H1 (cell line): Measurements from ENCODE around the gene ESR1.

Experiments
- CTCF ChIP-seq, 3 experiments: IDR thresholded peaks; 1 replicate in 2 of 3; 2 replicates in 1 of 3; pipeline versions ENCODE4 v1.5.1 to v1.6.1; 2011; ENCODE audit warnings: low read length in 3 of 3, mild to moderate bottlenecking in 3 of 3, inconsistent platforms in 2 of 3, low read depth in 1 of 3, moderate library complexity in 1 of 3; ENCODE audit not compliant: insufficient read depth in 1 of 3; ENCODE audit errors: control extremely low read depth in 1 of 3
- EP300 ChIP-seq, 2 experiments: IDR thresholded peaks; 1 replicate in 1 of 2; 2 replicates in 1 of 2; pipeline ENCODE4 v1.6.1; 2011 to 2012; ENCODE audit warnings: low read depth in 2 of 2, low read length in 2 of 2, mild to moderate bottlenecking in 2 of 2, borderline replicate concordance in 1 of 2, inconsistent platforms in 1 of 2, moderate library complexity in 1 of 2
- GTF2F1 ChIP-seq: IDR thresholded peaks from 2 replicates; pipeline ENCODE4 v1.6.1; 2012; ENCODE audit warnings: low read depth, low read length, improper control_type of control experiment, borderline replicate concordance
- JUN ChIP-seq: IDR thresholded peaks from 2 replicates; pipeline ENCODE4 v1.6.1; 2011; ENCODE audit warnings: low read depth, mild to moderate bottlenecking, improper control_type of control experiment, low read length
- PHF8 ChIP-seq: fragments of 200-600 bp; sonication (generic); conservative IDR thresholded peaks from 2 replicates; pipeline ENCODE4 v1.7.1; 2012; ENCODE audit warnings: low read depth, mild to moderate bottlenecking, inconsistent platforms, low read length, moderate library complexity
- POLR2A ChIP-seq, 2 experiments: IDR thresholded peaks; 1 replicate in 1 of 2; 2 replicates in 1 of 2; pipeline ENCODE4 v1.6.1; 2011; ENCODE audit warnings: low read depth in 2 of 2, low read length in 2 of 2, mild to moderate bottlenecking in 2 of 2; ENCODE audit errors: control extremely low read depth in 1 of 2
- RAD21 ChIP-seq, 2 experiments: IDR thresholded peaks in 1 of 2; conservative IDR thresholded peaks in 1 of 2; 2 replicates each; pipeline ENCODE4 v1.6.1; 2011; ENCODE audit warnings: low read depth in 2 of 2, low read length in 2 of 2, improper control_type of control experiment in 1 of 2, inconsistent platforms in 1 of 2, mild to moderate bottlenecking in 1 of 2, moderate library complexity in 1 of 2
- USF2 ChIP-seq: IDR thresholded peaks from 2 replicates; pipeline ENCODE4 v1.6.1; 2011; ENCODE audit warnings: low read length, improper control_type of control experiment

- TF ChIP-seq POLR2A (IDR thresholded peaks at IDR 0.05; ENCODE audit: control extremely low read depth in 1 of 2, low read depth in 2 of 2, low read length in 2 of 2) (no peak), PHF8 (no peak), EP300 (IDR thresholded peaks at IDR 0.05; ENCODE audit: borderline replicate concordance in 1 of 2, low read depth in 2 of 2, low read length in 2 of 2) (no peak), JUN (no peak), CTCF (IDR thresholded peaks at IDR 0.05; ENCODE audit: control extremely low read depth in 1 of 3, insufficient read depth in 1 of 3, low read depth in 1 of 3, low read length in 3 of 3) (no peak), RAD21 (IDR thresholded peaks at IDR 0.05 in 1 of 2, conservative IDR thresholded peaks at IDR 0.05 in 1 of 2; ENCODE audit: low read depth in 2 of 2, low read length in 2 of 2) (no peak), USF2 (no peak), GTF2F1 (no peak)
Measured at GRCh38 chr6:152091851-152092341, 284.4 kb downstream of the ESR1 start.
